GM12878 (cell line): Measurements from ENCODE around the gene PRKCG. TPM values are rescaled to one million over a fixed set of nuclear protein-coding genes. Genes with fewer than 3 reads are reported as not detected.

Experiments used
- ATAC-seq: fragments of 200-7000 bp; cut with Tn5 transposase; 3 replicates; pipeline ENCODE4 v1.9.1; 2020; ENCODE audit warnings: mild to moderate bottlenecking, moderate library complexity
- BruUV-seq: library from RNA; stranded (reverse); fragments of 400-500 nt; replicated peaks from 2 replicates; lab custom pipeline; 2021; lab: Mats Ljungman, UMichigan
- CTCF ChIA-PET: fragments of 300-600 bp; sonication (Branson Sonifier 250); formaldehyde crosslinking; extraction: SDS; loops from one replicate; lab custom pipeline; 2021; ENCODE audit warnings: inconsistent platforms; lab: Yijun Ruan, JAX
- POLR2A ChIA-PET: fragments of 350-600 bp; formaldehyde crosslinking; extraction: SDS; loops from one replicate; lab custom pipeline; 2021; ENCODE audit warnings: inconsistent platforms; lab: Charles Lee
- RAD21 ChIA-PET: fragments of 300-600 bp; sonication (Branson Sonifier 250); formaldehyde crosslinking; loops from one replicate; lab custom pipeline; 2023; ENCODE audit warnings: antibody characterized with exemption; ENCODE audit not compliant: unreplicated experiment; lab: Charles Lee
- SMC1A ChIA-PET: fragments of 300-600 bp; sonication (Branson Sonifier 250); formaldehyde crosslinking; loops from one replicate; lab custom pipeline; 2023; ENCODE audit not compliant: unreplicated experiment, uncharacterized antibody; lab: Charles Lee
- DNase-seq: peaks from one replicate; pipeline ENCODE4 v3.0.0-alpha.2; 2011; ENCODE audit warnings: low read depth, low spot score
- FAIRE-seq: peaks from 3 replicates; lab custom pipeline; 2011; peaks lifted over from hg19 to GRCh38; lab: Jason Lieb, UNC
- H2AFZ ChIP-seq: 2 replicates; pipeline ENCODE4 v1.6.0; 2011; ENCODE audit warnings: low read depth, low read length, control low read depth; ENCODE audit not compliant: control insufficient read depth
- H3K27ac ChIP-seq: 2 replicates; pipeline ENCODE4 v1.5.1; 2011; ENCODE audit warnings: control low read depth; ENCODE audit not compliant: control insufficient read depth, insufficient read depth
- H3K27me3 ChIP-seq, 2 experiments: replicated peaks in 1 of 2; 2 replicates each; pipeline versions ENCODE4 v1.6.0 to v1.6.1; 2011; ENCODE audit warnings: low read length in 1 of 2; ENCODE audit not compliant: control insufficient read depth in 2 of 2, insufficient read depth in 2 of 2
- H3K36me3 ChIP-seq, 2 experiments: 2 replicates each; pipeline ENCODE4 v1.5.1; 2011; ENCODE audit warnings: low read length in 1 of 2; ENCODE audit not compliant: control insufficient read depth in 2 of 2, insufficient read depth in 2 of 2
- H3K4me1 ChIP-seq: 2 replicates; pipeline ENCODE4 v1.6.1; 2011; ENCODE audit warnings: mild to moderate bottlenecking, low read length, moderate library complexity, mixed read lengths; ENCODE audit not compliant: control insufficient read depth, insufficient read depth
- H3K4me2 ChIP-seq: 2 replicates; pipeline ENCODE4 v1.6.0; 2011; ENCODE audit warnings: control low read depth; ENCODE audit not compliant: control insufficient read depth, insufficient read depth
- H3K4me3 ChIP-seq: fragments of 200-600 bp; sonication (generic); 2 replicates; pipeline ENCODE4 v1.5.1; 2016
- H3K79me2 ChIP-seq: 2 replicates; pipeline ENCODE4 v1.6.0; 2011; ENCODE audit warnings: low read length; ENCODE audit not compliant: control insufficient read depth, insufficient read depth
- H3K9ac ChIP-seq: 2 replicates; pipeline ENCODE4 v1.8.0; 2011; ENCODE audit warnings: low read length, control low read depth, mixed read lengths; ENCODE audit not compliant: control insufficient read depth, insufficient read depth
- H3K9me3 ChIP-seq: replicated peaks from 3 replicates; pipeline ENCODE4 v1.5.1; 2011; ENCODE audit warnings: mild to moderate bottlenecking, low read length; ENCODE audit not compliant: control insufficient read depth, insufficient read depth
- H4K20me1 ChIP-seq: 2 replicates; pipeline ENCODE4 v1.6.0; 2011; ENCODE audit not compliant: control insufficient read depth, insufficient read depth
- CBFB ChIP-seq: IDR thresholded peaks from 2 replicates; pipeline ENCODE4 v1.6.1; 2016; ENCODE audit warnings: antibody characterized with exemption, low read depth
- HCFC1 ChIP-seq: fragments of 150-350 bp; IDR thresholded peaks from 2 replicates; pipeline ENCODE4 v1.6.1; 2014; ENCODE audit warnings: low read length
- HDGF ChIP-seq: fragments of 450-650 bp; IDR thresholded peaks from 2 replicates; pipeline ENCODE4 v1.6.1; 2016; ENCODE audit warnings: antibody characterized with exemption
- HSF1 ChIP-seq: fragments of 150-350 bp; IDR thresholded peaks from 2 replicates; pipeline ENCODE4 v1.6.1; 2014; ENCODE audit warnings: mild to moderate bottlenecking, low read depth, low read length
- IKZF2 ChIP-seq, 2 experiments: fragments of 450-650 bp; IDR thresholded peaks; 2 replicates each; pipeline ENCODE4 v1.6.1; 2017; ENCODE audit warnings: mild to moderate bottlenecking in 2 of 2, moderate library complexity in 2 of 2
- JUNB ChIP-seq: IDR thresholded peaks from 2 replicates; pipeline ENCODE4 v1.6.1; 2016; ENCODE audit warnings: antibody characterized with exemption, mild to moderate bottlenecking
- JUND ChIP-seq: IDR thresholded peaks from 2 replicates; pipeline ENCODE4 v1.6.1; 2012; ENCODE audit warnings: low read depth, mild to moderate bottlenecking, low read length, improper control_type of control experiment, moderate library complexity
- NFXL1 ChIP-seq: fragments of 450-650 bp; IDR thresholded peaks from 2 replicates; pipeline ENCODE4 v1.6.1; 2017; ENCODE audit warnings: antibody characterized with exemption, mild to moderate bottlenecking, borderline replicate concordance
- SMAD5 ChIP-seq: IDR thresholded peaks from 2 replicates; pipeline ENCODE4 v1.6.1; 2016; ENCODE audit warnings: antibody characterized with exemption, low read depth
- TBL1XR1 ChIP-seq: IDR thresholded peaks from 2 replicates; pipeline ENCODE4 v1.6.1; 2012; ENCODE audit warnings: low read depth, low read length, improper control_type of control experiment
- USF2 ChIP-seq: IDR thresholded peaks from 2 replicates; pipeline ENCODE4 v1.6.1; 2011; ENCODE audit warnings: low read depth, low read length, improper control_type of control experiment, borderline replicate concordance
- WGBS: methylation state at CpG from one replicate; pipeline ENCODE4 v1.1.6; 2016; ENCODE audit warnings: low lambda C conversion rate; ENCODE audit not compliant: insufficient replicate concordance, insufficient coverage; ENCODE audit errors: missing lambda C conversion rate; 5-methylcytosine and 5-hydroxymethylcytosine counted together
- in situ Hi-C: fragments of 300-500 bp; cut with MboI; formaldehyde crosslinking; loops from 9 replicates; pipeline ENCODE4 v1.14.3; 2018; ENCODE audit warnings: mixed read lengths
- intact Hi-C: fragments of 100-400 bp; cut with micrococcal nuclease; formaldehyde crosslinking; loops from one replicate; pipeline ENCODE4 v1.14.2; 2022; ENCODE audit not compliant: unreplicated experiment
- polyA plus RNA-seq, 11 experiments: library from polyadenylated mRNA; depleted of rRNA in 4 of 11; unstranded in 6 of 11; stranded (reverse) in 5 of 11; fragments of >200 nt; fragmentation: Nextera tagmentation in 4 of 11; fragmentation: Illumina TruSeq in 1 of 11; extraction: Ambion mirVana in 4 of 11; extraction: Trizol in 1 of 11; gene quantifications; 1 replicate in 1 of 11; 2 replicates in 10 of 11; pipeline versions ENCODE4 v1.2.1 to v1.2.3, GENCODE V29; 2011 to 2016; ENCODE audit warnings: inconsistent platforms in 2 of 11, missing spikeins in 2 of 11, low read depth in 1 of 11
- total RNA-seq, 4 experiments: library from RNA; depleted of rRNA in 3 of 4; stranded (reverse); fragments of >200 nt in 3 of 4; fragmentation: Illumina TruSeq in 1 of 4; extraction: Trizol in 1 of 4; gene quantifications; 2 replicates each; pipeline versions ENCODE4 v1.2.1 to v1.2.3, GENCODE V29; 2013 to 2021

PRKCG gene
- total and polyA plus RNA-seq, 10 of the 15 experiments (the other 5 are each of a cell fraction or from before 2014, with no cell fraction given): not detected

- in situ Hi-C loops: no loop called here
- ChIA-PET CTCF (no interaction called here), POLR2A (interaction anchor here (0.6 kb wide), 1 partner anchor 16 kb away, joined by 4 read pairs; no protein-coding TSS in a partner anchor)
These were observed 62.4 kb downstream of the PRKCG start for GRCh38 chr19:53944416-53944815.

GRCh38 chr19:53944933-53945332 is 62.9 kb downstream of the PRKCG start:
- BruUV-seq: no TSS peak
- DNase-seq (no peak), ATAC-seq (no peak), FAIRE-seq (no peak)
- Histone ChIP-seq H2AFZ (no peak overlapping the region), H3K9ac (no peak overlapping the region), H3K4me2 (no peak overlapping the region), H3K27me3 (no peaks in the 10 kb centered on the region), H3K36me3 (no peaks in the 10 kb centered on the region), H3K4me3 (no peak overlapping the region), H3K4me1 (no peaks in the 10 kb centered on the region), H3K9me3 (no peaks in the 10 kb centered on the region; the same call in 2 of the 3 replicates), H3K79me2 (no peaks in the 10 kb centered on the region), H4K20me1 (no peaks in the 10 kb centered on the region), H3K27ac (no peak overlapping the region)
- ChIA-PET SMC1A (interaction anchor here (0.6 kb wide), 1 partner anchor 11 kb away, joined by 3 read pairs; no protein-coding TSS in a partner anchor), POLR2A (interaction anchor here (0.6 kb wide), 1 partner anchor 16 kb away, joined by 4 read pairs; no protein-coding TSS in a partner anchor), CTCF (no interaction called here), RAD21 (no interaction called here)
- intact Hi-C loops: no loop called here
- in situ Hi-C loops: no loop called here
- TF ChIP-seq HDGF: no peak
- TF ChIP-seq NFXL1: no peak
- no peak for TF ChIP-seq TBL1XR1
- TF ChIP-seq USF2: no peak
- TF ChIP-seq HSF1: no peak
- no peak for TF ChIP-seq JUND
- TF ChIP-seq JUNB: no peak
- TF ChIP-seq SMAD5: no peak
- no peak for TF ChIP-seq CBFB
- 24% methylated on average over 4 of the region's 4 CpGs for WGBS

More at GRCh38 chr19:53944416-53944815, 62.4 kb downstream of the PRKCG start:
- Histone ChIP-seq H3K36me3 (no peaks in the 10 kb centered on the region), H3K27me3 (no peaks in the 10 kb centered on the region), H3K4me3 (no peak overlapping the region), H3K9me3 (no peaks in the 10 kb centered on the region; the same call in 2 of the 3 replicates), H3K9ac (no peak overlapping the region), H3K4me2 (no peak overlapping the region), H2AFZ (no peak overlapping the region), H3K4me1 (no peaks in the 10 kb centered on the region), H3K27ac (no peak overlapping the region)
- no TSS peak for BruUV-seq
- WGBS: 15% methylated on average over 4 of the region's 4 CpGs
- TF ChIP-seq IKZF2 (IDR thresholded peaks at IDR 0.05) (no peak), HCFC1 (no peak)
- TF ChIP-seq, all 136 proteins: peak for 0
- no peak for FAIRE-seq
- ATAC-seq: no peak
- SMC1A ChIA-PET: no interaction called here
- Histone ChIP-seq H3K79me2 (no peaks in the 10 kb centered on the region), H4K20me1 (no peaks in the 10 kb centered on the region)
- RAD21 ChIA-PET: no interaction called here
- DNase-seq: no peak
- intact Hi-C loops: no loop called here
